COLO668 (cell line): ENCODE results near the gene FCHSD2.
"Not testable (repeated sequence)": the region's sequence is repeated elsewhere in the genome, so short reads cannot be mapped to it uniquely, and the experiment has no call there.

Experiments
- DNase-seq: peaks from one replicate; lab custom pipeline; 2025; ENCODE audit not compliant: unreplicated experiment; lab: John Stamatoyannopoulos, UW

The FCHSD2 gene

DNA sequence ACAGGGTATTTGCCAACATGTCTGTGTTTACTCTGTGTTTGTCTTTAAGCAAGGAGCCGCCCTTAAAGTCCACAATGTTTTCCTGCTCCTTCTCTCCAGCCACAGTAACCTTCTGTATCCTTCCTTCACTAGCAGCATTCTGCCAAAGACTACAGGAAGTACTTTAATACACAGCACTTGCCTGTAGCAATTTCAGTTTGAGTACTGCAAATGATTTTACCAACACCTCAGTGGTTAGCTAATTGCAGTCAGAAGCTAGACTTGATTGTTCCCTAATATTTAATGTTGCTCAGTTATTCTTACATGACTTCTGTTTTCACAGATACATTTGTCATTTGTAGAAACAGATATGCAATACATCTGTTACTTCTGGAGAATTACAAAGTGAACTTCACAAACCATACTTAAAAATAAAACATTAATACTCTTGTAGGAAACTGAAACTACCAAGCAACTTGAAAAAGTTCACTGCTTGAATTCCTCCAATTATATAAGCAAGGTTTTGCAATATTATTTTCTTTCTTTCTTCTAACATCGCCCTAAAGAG is 69.1 kb downstream of the FCHSD2 start:
- no peak for DNase-seq

DNA sequence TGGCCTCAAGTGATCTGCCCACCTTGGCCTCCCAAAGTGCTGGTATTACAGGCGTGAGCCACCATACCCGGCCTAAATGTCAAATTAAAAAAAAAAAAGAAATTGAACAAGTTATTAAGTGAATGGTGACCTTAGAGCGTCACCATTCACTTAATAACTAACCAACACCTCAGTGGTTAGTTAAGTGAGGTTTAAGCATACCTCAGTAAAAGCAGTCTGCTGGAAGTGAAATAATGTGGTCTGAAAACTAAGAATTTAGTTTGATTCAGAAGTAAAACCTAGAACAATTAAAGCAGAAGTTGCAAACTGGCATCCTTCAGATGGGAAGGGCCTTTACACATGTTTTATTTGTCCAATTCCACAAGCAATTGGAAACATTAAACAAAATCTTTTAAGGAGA is 71.5 kb downstream of the FCHSD2 start:
- DNase-seq, result no peak

DNA sequence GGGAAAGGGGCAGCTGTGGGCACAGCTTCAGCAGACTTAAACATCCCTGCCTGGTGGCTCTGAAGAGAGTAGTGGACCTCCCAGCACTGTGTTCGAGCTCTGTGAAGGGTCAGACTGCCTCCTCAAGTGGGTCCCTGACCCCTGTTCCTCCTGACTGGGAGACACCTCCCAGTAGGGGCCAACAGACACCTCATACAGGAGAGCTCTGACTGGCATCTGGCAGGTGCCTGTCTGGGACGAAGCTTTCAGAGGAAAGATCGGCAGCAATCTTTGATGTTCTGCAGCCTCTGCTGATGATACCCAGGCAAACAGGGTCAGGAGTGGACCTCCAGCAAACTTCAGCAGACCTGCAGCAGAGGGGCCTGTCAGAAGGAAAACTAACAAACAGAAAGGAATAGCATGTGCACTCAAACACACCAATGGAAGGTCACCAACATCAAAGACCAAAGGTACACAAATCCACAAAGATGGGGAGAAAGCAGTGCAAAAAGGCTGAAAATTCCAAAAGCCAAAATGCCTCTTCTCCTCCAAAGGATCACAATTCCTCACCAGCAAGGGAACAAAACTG is 80.2 kb downstream of the FCHSD2 start:
- DNase-seq, result not testable (repeated sequence)

- DNase-seq, result not testable (repeated sequence)
Measured at GRCh38 chr11:73061434-73061833, 80.7 kb downstream of the FCHSD2 start.

DNA sequence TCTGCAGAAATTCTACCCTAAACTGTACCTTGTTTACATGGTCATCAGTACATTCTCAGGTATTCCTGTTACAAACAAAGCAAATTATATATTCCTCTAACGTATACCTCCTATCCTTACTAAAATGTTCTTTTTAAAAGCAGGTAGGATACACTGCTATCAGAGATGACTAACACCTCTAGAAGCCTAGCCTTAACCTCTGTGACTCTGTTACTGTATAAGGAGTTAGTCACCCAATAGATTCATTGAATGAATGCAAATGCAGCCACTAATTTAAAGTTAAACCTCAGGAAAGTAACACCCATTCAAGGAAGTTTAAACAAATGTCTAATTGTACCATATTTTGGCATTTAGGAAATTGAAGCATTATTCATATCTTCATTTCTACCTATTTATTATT is 82.2 kb downstream of the FCHSD2 start:
- DNase-seq, result no peak

- DNase-seq, result no peak
Measured at GRCh38 chr11:73058989-73059674, 83.0 kb downstream of the FCHSD2 start.

- no peak for DNase-seq
Measured at GRCh38 chr11:73055655-73056354, 86.3 kb downstream of the FCHSD2 start.

DNA sequence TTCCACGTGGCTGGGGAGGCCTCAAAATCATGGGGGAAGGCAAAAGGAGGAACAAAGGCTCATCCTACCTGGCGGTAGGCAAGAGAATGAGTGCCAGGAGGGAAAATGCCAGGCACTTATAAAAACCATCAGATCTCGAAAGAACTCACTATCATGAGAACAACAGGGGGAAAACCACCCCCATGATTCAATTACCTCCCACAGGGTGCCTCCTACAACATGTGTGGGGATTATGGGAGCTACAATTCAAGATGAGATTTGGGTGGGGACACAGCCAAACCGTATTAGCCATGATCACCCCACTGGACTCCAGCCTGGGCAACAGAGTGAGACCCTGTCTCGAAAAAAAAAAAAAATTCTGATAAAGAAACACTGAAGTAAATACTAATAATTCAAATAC is 87.1 kb downstream of the FCHSD2 start:
- DNase-seq, result no peak

DNA sequence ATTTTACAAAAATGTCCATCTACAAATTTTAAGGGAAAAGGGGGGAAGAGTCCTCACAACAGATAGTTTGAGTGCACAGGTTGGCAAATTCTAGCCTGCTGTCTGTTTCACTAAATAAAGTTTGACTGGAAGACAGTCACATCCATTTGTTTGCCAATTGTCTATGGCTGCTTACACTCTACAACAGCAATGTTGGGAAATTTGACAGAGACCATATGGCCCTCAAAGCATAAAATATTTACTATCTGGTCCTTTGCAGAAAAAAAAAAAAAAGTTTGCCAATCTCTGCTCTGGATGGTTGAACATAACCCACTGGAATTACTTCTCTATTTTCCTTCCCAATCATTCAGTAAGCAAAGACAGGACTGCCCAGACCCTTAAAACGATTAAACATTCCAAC is 88.2 kb downstream of the FCHSD2 start:
- no peak for DNase-seq

DNA sequence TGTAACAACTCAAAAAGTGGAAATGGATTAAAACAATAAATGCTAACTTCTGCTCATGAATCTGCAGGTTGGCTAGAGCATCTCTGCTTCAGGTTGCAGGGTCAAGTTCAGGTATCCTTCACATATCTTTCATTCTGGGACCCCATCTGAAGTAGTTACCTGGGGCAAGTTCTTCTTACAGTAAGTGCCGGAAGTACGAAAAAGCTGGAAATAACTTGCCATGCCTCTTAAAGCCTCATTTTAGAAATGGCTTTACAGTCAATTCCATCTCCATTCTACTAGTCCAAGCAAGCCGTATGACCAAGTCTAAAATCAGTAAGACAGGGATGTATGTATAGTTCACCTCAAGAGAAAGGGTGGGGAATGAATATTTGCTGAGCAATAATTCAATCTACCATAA is 93.7 kb downstream of the FCHSD2 start:
- no peak for DNase-seq

GRCh38 chr11:73047773-73048371 is 94.2 kb downstream of the FCHSD2 start:
- DNase-seq, result no peak

DNA sequence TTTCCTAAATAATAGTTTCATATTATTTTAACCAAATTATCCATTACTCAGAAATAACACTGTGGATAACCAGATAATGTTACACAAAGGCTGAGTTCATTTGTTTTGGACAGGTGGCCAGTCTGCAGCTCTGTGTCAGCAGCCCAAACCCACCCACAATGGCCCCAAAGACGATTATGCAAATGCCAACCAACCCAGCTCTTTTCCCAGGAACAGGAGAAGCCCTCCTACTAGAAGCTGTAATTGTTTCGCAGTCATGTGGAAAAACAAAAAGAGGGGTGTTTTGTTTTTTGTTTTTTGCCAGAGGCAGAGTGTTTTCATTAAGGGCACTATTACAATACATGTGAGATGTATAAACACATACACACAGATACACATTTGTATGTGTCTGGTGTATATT is 102.1 kb downstream of the FCHSD2 start:
- DNase-seq, result no peak

- DNase-seq, result no peak
Measured at GRCh38 chr11:73034777-73035176, 107.3 kb downstream of the FCHSD2 start.

- no peak for DNase-seq
Measured at GRCh38 chr11:73034331-73034730, 107.8 kb downstream of the FCHSD2 start.

GRCh38 chr11:73030130-73030529 is 112.0 kb downstream of the FCHSD2 start:
- DNase-seq, result no peak

DNA sequence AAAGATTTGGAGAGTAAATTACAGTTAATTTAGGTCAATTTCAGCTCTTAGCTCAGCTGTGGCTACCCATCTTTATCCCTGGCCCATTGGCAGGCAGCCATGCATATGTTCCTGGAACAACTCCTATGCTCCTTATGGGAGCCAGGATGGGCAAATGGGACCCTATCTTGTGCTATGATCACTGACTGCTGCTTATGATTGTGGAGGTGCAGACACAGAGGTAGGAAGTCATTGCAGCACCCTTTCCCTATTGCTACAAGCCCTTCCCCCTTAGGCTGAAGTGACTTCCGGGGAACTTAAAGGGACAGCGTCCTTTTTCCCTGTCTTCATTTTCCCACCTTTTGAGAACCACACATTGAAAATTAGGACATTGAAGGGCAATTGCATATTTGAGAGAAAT is 112.7 kb downstream of the FCHSD2 start:
- no peak for DNase-seq

- no peak for DNase-seq
Measured at GRCh38 chr11:73028611-73029010, 113.5 kb downstream of the FCHSD2 start.

GRCh38 chr11:73027840-73028239 is 114.3 kb downstream of the FCHSD2 start:
- not testable (repeated sequence) for DNase-seq

- no peak for DNase-seq
Measured at GRCh38 chr11:73024639-73025038, 117.5 kb downstream of the FCHSD2 start.

GRCh38 chr11:73019996-73020395 is 122.1 kb downstream of the FCHSD2 start:
- no peak for DNase-seq

DNA sequence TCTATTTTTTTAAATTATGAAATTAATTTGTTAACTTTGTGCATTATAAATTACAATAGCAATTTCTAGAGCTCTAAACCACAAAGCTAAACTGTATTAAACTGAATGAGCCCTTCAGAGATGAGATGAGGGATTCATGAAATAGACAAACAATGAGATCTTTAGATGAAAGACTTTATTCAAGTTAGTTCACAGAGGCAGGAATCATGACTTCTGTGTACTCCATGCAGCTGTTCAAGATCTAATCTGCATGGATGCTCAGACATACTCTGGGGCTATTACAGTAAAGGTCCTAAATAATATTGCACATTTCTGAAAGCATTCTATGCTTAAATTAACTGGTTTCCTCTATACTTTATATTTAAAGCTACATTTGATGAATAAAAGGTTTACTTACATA is 122.7 kb downstream of the FCHSD2 start:
- DNase-seq, result no peak

DNA sequence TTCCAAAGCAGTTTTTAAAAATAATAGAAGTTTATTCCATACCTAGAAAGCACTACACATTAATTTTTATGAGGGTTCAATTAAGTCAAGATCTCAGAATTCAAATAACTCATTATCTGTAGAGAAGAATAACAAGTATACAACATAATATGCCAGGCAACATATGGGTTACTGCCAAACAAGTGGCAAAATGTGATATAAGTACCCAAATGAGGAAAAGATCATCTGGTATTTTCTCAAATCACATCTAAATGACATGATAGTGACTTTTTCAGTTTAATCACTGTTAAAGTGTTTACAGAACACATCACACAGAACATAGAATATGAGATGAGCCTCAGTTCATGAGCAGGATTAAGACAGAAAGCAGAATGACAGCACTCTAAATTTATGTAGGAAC is 123.3 kb downstream of the FCHSD2 start:
- DNase-seq, result no peak
